ENCODE results near the gene SELENOI.
"Not testable (repeated sequence)": the region's sequence is repeated elsewhere in the genome, so short reads cannot be mapped to it uniquely, and the experiment has no call there.

DNA sequence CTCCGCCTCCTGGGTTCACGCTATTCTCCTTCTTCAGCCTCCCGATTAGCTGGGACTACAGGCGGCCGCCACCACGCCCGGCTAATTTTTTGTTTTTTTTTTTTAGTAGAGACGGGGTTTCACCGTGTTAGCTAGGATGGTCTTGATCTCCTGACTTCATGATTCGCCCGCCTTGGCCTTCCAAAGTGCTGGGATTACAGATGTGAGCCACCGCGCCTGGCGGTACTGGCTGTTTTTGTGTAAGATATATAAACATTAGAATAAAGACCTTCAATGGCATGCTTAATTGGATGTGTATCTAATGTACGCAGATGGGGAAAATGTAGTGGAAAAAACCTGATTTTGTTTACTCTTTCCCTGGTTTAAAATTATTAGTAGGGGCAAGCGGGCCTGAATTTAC lies 8.5 kb downstream of the SELENOI start:
- not testable (repeated sequence) for TF ChIP-seq EZH2 (IDR thresholded peaks at IDR 0.05; ENCODE audit: borderline replicate concordance, low read depth, low read length, severe bottlenecking)
- TF ChIP-seq, protein P1, sequence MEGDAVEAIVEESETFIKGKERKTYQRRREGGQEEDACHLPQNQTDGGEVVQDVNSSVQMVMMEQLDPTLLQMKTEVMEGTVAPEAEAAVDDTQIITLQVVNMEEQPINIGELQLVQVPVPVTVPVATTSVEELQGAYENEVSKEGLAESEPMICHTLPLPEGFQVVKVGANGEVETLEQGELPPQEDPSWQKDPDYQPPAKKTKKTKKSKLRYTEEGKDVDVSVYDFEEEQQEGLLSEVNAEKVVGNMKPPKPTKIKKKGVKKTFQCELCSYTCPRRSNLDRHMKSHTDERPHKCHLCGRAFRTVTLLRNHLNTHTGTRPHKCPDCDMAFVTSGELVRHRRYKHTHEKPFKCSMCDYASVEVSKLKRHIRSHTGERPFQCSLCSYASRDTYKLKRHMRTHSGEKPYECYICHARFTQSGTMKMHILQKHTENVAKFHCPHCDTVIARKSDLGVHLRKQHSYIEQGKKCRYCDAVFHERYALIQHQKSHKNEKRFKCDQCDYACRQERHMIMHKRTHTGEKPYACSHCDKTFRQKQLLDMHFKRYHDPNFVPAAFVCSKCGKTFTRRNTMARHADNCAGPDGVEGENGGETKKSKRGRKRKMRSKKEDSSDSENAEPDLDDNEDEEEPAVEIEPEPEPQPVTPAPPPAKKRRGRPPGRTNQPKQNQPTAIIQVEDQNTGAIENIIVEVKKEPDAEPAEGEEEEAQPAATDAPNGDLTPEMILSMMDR (IDR thresholded peaks at IDR 0.05; ENCODE audit: extremely low read depth in 1 of 2, insufficient read depth in 1 of 2, low read depth in 1 of 2, low read length in 2 of 2): not testable (repeated sequence)
